ENCODE data around the gene JAGN1.
"Not testable (repeated sequence)": the region's sequence is repeated elsewhere in the genome, so short reads cannot be mapped to it uniquely, and the experiment has no call there.

DNA sequence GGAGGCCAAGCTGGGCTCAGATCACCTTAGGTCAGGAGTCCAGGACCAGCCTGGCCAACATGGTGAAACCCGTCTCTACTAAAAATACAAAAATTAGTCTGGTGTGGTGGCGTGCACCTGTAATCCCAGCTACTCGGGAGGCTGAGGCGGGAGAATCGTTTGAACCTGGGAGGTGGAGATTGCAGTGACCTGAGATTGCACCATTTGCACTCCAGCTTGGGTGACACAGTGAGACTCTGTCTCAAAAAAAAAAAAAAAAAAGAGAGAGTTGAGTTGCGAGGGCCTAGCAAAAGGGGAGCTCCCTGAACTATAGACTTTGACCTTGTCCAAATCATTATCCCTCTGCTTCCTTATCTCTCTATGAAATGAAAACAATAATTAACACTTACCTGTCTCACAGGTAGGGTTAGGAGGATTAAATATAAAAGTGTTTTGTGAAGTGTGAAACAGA lies 10.6 kb downstream of the JAGN1 start:
- not testable (repeated sequence) for TF ChIP-seq CTCF, POLR2A (IDR thresholded peaks at IDR 0.05)

Data from thyroid gland (tissue), 4 donors.